Karpas-422 (cell line): ENCODE measurements around the gene ARRDC2. TPM values are rescaled to one million over a fixed set of nuclear protein-coding genes. Genes with fewer than 3 reads are reported as not detected.

ENCODE experiments used
- DNase-seq: peaks from one replicate; pipeline ENCODE4 v3.0.0-alpha.2; 2015
- H2AFZ ChIP-seq: fragments of 200-600 bp; sonication (generic); 2 replicates; pipeline ENCODE4 v1.6.1; 2014; ENCODE audit warnings: antibody characterized with exemption, low read length, mixed read lengths
- H3K27ac ChIP-seq: fragments of 200-600 bp; sonication (generic); 2 replicates; pipeline ENCODE4 v1.5.1; 2014; ENCODE audit warnings: mild to moderate bottlenecking, low read length, moderate library complexity
- H3K27me3 ChIP-seq: fragments of 200-600 bp; sonication (generic); 2 replicates; pipeline ENCODE4 v1.6.1; 2014; ENCODE audit warnings: low read length, mixed read lengths
- H3K36me3 ChIP-seq: fragments of 200-600 bp; sonication (generic); 2 replicates; pipeline ENCODE4 v1.6.1; 2014; ENCODE audit warnings: low read length, mixed read lengths; ENCODE audit not compliant: insufficient read depth
- H3K4me1 ChIP-seq: fragments of 200-600 bp; sonication (generic); 2 replicates; pipeline ENCODE4 v1.6.1; 2014; ENCODE audit warnings: mild to moderate bottlenecking, low read length, mixed read lengths
- H3K4me2 ChIP-seq: fragments of 200-600 bp; sonication (generic); 2 replicates; pipeline ENCODE4 v1.6.1; 2014; ENCODE audit warnings: low read length, low read depth, mild to moderate bottlenecking; ENCODE audit not compliant: poor library complexity, severe bottlenecking
- H3K4me3 ChIP-seq: fragments of 200-600 bp; sonication (generic); 2 replicates; pipeline ENCODE4 v1.5.1; 2014; ENCODE audit warnings: mild to moderate bottlenecking, antibody characterized with exemption, low read length, mixed read lengths
- H3K79me2 ChIP-seq: fragments of 200-600 bp; sonication (generic); 2 replicates; pipeline ENCODE4 v1.6.1; 2014; ENCODE audit warnings: mild to moderate bottlenecking, low read length, mixed read lengths
- H3K9ac ChIP-seq: fragments of 200-600 bp; sonication (generic); 2 replicates; pipeline ENCODE4 v1.6.0; 2014; ENCODE audit warnings: low read length
- H3K9me2 ChIP-seq: fragments of 200-600 bp; sonication (generic), shearing (Covaris generic); replicated peaks from 2 replicates; pipeline ENCODE4 v1.6.0; 2014; ENCODE audit warnings: mild to moderate bottlenecking, low read length, moderate library complexity; ENCODE audit not compliant: insufficient read depth
- H3K9me3 ChIP-seq: fragments of 300-700, 200-600 bp; sonication (generic); 2 replicates; pipeline ENCODE4 v1.6.1; 2014; ENCODE audit warnings: low read length, mixed read lengths
- H4K20me1 ChIP-seq: fragments of 200-600 bp; sonication (generic); 2 replicates; pipeline ENCODE4 v1.6.1; 2014; ENCODE audit warnings: mild to moderate bottlenecking, antibody characterized with exemption, low read length, low read depth; ENCODE audit not compliant: insufficient read depth
- total RNA-seq: library from RNA; depleted of rRNA; stranded (reverse); fragments of >200 nt; shearing (Covaris generic); gene quantifications from 2 replicates; pipeline ENCODE4 v1.2.3, GENCODE V29; 2014; ENCODE audit warnings: low replicate concordance; rRNA removed

ARRDC2 gene
- total RNA-seq: 12.3 and 46.8 TPM in 2 replicates

GRCh38 chr19:18007917-18008673 is at the start of gene ARRDC2:
Gene ARRDC2 (plus strand): TSS chr19:18008170. CDS start chr19:18008311, 141 bp downstream.
- no peak within 1 kb of the TSS for H2AFZ ChIP-seq
- peak; percentile 96 for DNase-seq
- H3K9me3 ChIP-seq: no peaks in the 10 kb centered on the region
- peak within 1 kb of the TSS; percentile 87 for H3K4me2 ChIP-seq
- H3K27ac ChIP-seq: no peak within 1 kb of the TSS
- H4K20me1 ChIP-seq: peaks cover 6% of the 10 kb centered on the region
- H3K27me3 ChIP-seq: no peaks in the 10 kb centered on the region
- peak within 1 kb of the TSS; percentile 52 for H3K9ac ChIP-seq
- peaks cover 15% of the 10 kb centered on the region for H3K4me1 ChIP-seq
- peaks cover 11% of the 10 kb centered on the region for H3K36me3 ChIP-seq
- peaks cover 11% of the 10 kb centered on the region for H3K79me2 ChIP-seq
- no peaks in the 10 kb centered on the region for H3K9me2 ChIP-seq
- H3K4me3 ChIP-seq: peak within 1 kb of the TSS; percentile 66

GRCh38 chr19:17963936-17964691 is 43.9 kb upstream of the ARRDC2 start:
- H2AFZ ChIP-seq: no peak overlapping the region
- no peaks in the 10 kb centered on the region for H3K9me2 ChIP-seq
- no peaks in the 10 kb centered on the region for H3K9me3 ChIP-seq
- H3K4me3 ChIP-seq: no peak overlapping the region
- no peaks in the 10 kb centered on the region for H3K4me1 ChIP-seq
- H3K27me3 ChIP-seq: no peaks in the 10 kb centered on the region
- no peak overlapping the region for H3K9ac ChIP-seq
- no peaks in the 10 kb centered on the region for H3K36me3 ChIP-seq
- H3K4me2 ChIP-seq: no peak overlapping the region
- no peaks in the 10 kb centered on the region for H3K79me2 ChIP-seq
- H4K20me1 ChIP-seq: no peaks in the 10 kb centered on the region
- no peak overlapping the region for H3K27ac ChIP-seq
- no peak for DNase-seq

GRCh38 chr19:17965370-17966128 is 42.4 kb upstream of the ARRDC2 start:
- no peak overlapping the region for H3K4me2 ChIP-seq
- no peaks in the 10 kb centered on the region for H3K9me2 ChIP-seq
- H3K9ac ChIP-seq: no peak overlapping the region
- H3K4me3 ChIP-seq: no peak overlapping the region
- no peak overlapping the region for H3K27ac ChIP-seq
- no peaks in the 10 kb centered on the region for H3K9me3 ChIP-seq
- H3K36me3 ChIP-seq: no peaks in the 10 kb centered on the region
- no peak for DNase-seq
- H2AFZ ChIP-seq: no peak overlapping the region
- no peaks in the 10 kb centered on the region for H3K27me3 ChIP-seq
- no peaks in the 10 kb centered on the region for H3K4me1 ChIP-seq
- no peaks in the 10 kb centered on the region for H3K79me2 ChIP-seq
- no peaks in the 10 kb centered on the region for H4K20me1 ChIP-seq

GRCh38 chr19:17966129-17966483 is 41.9 kb upstream of the ARRDC2 start:
- no peaks in the 10 kb centered on the region for H3K9me3 ChIP-seq
- no peaks in the 10 kb centered on the region for H3K9me2 ChIP-seq
- H3K4me2 ChIP-seq: no peak overlapping the region
- H3K27me3 ChIP-seq: no peaks in the 10 kb centered on the region
- no peaks in the 10 kb centered on the region for H3K79me2 ChIP-seq
- H3K4me3 ChIP-seq: no peak overlapping the region
- no peak overlapping the region for H3K9ac ChIP-seq
- no peak overlapping the region for H3K27ac ChIP-seq
- no peak overlapping the region for H2AFZ ChIP-seq
- H4K20me1 ChIP-seq: no peaks in the 10 kb centered on the region
- no peak for DNase-seq
- no peaks in the 10 kb centered on the region for H3K36me3 ChIP-seq
- H3K4me1 ChIP-seq: no peaks in the 10 kb centered on the region

- H3K4me2 ChIP-seq: no peak within 1 kb of the TSS
- DNase-seq: no peak
Observed at GRCh38 chr19:17966550-17967256, 41.3 kb upstream of the ARRDC2 start, which contains the start of gene KCNN1. Gene KCNN1 (plus strand): TSS chr19:17967107. CDS start chr19:17973889, 6,782 bp downstream.

GRCh38 chr19:17967257-17968051 is 40.5 kb upstream of the ARRDC2 start:
- Histone ChIP-seq H3K9me3 (no peaks in the 10 kb centered on the region), H2AFZ (no peak overlapping the region), H3K4me1 (no peaks in the 10 kb centered on the region), H3K9me2 (no peaks in the 10 kb centered on the region), H3K36me3 (no peaks in the 10 kb centered on the region), H3K4me3 (no peak overlapping the region), H3K4me2 (no peak overlapping the region), H3K27ac (no peak overlapping the region), H3K27me3 (no peaks in the 10 kb centered on the region), H3K79me2 (no peaks in the 10 kb centered on the region), H3K9ac (no peak overlapping the region), H4K20me1 (no peaks in the 10 kb centered on the region)
- DNase-seq: no peak

More at GRCh38 chr19:17966550-17967256, 41.3 kb upstream of the ARRDC2 start, which contains the start of gene KCNN1:
- H3K9ac ChIP-seq: no peak within 1 kb of the TSS
- no peaks in the 10 kb centered on the region for H3K9me2 ChIP-seq
- H4K20me1 ChIP-seq: no peaks in the 10 kb centered on the region
- no peaks in the 10 kb centered on the region for H3K79me2 ChIP-seq
- no peaks in the 10 kb centered on the region for H3K9me3 ChIP-seq
- H3K4me3 ChIP-seq: no peak within 1 kb of the TSS
- H3K4me1 ChIP-seq: no peaks in the 10 kb centered on the region
- no peak within 1 kb of the TSS for H3K27ac ChIP-seq
- H2AFZ ChIP-seq: no peak within 1 kb of the TSS
- H3K36me3 ChIP-seq: no peaks in the 10 kb centered on the region
- no peaks in the 10 kb centered on the region for H3K27me3 ChIP-seq

GRCh38 chr19:17968362-17968761 is 39.6 kb upstream of the ARRDC2 start:
- Histone ChIP-seq H3K9ac (no peak overlapping the region), H3K9me2 (no peaks in the 10 kb centered on the region), H3K27me3 (no peaks in the 10 kb centered on the region), H3K4me2 (no peak overlapping the region), H3K4me1 (no peaks in the 10 kb centered on the region), H3K4me3 (no peak overlapping the region), H3K79me2 (no peaks in the 10 kb centered on the region), H3K36me3 (no peaks in the 10 kb centered on the region), H3K27ac (no peak overlapping the region), H2AFZ (no peak overlapping the region), H3K9me3 (no peaks in the 10 kb centered on the region), H4K20me1 (no peaks in the 10 kb centered on the region)
- no peak for DNase-seq
